ENCODE data around the gene GGT6. TPM values are rescaled to one million over a fixed set of nuclear protein-coding genes. Genes with fewer than 3 reads are reported as not detected.

The GGT6 gene
- total and polyA plus RNA-seq, 2 of the 13 experiments (the other 11 are each of a cell fraction or from before 2014, with no cell fraction given) = 0.16 to 0.80 TPM

- TF ChIP-seq SNAPC4 (CRISPR knock-in tag; IDR thresholded peaks at IDR 0.05) = no peak
- TF ChIP-seq ZNF431 (CRISPR knock-in tag; IDR thresholded peaks at IDR 0.05; ENCODE audit: borderline replicate concordance, low read depth) = no peak
- TF ChIP-seq ZNF18 (CRISPR knock-in tag; IDR thresholded peaks at IDR 0.05; ENCODE audit: insufficient replicate concordance) = no peak
- no peak for TF ChIP-seq HNRNPLL (IDR thresholded peaks at IDR 0.05; ENCODE audit: low read depth, low read length, poor library complexity, severe bottlenecking)
- no peak for TF ChIP-seq ATF3 (CRISPR knock-in tag; IDR thresholded peaks at IDR 0.05)
- TF ChIP-seq GATAD2A (CRISPR knock-in tag; IDR thresholded peaks at IDR 0.05) = peak; percentile 39; the same call in 1 of the 2 replicates
- TF ChIP-seq ZNF839 (CRISPR knock-in tag; IDR thresholded peaks at IDR 0.05; ENCODE audit: borderline replicate concordance) = no peak
- peak; percentile 86 for TF ChIP-seq STAG1 (CRISPR knock-in tag; IDR thresholded peaks at IDR 0.05)
- TF ChIP-seq GMEB2 (CRISPR knock-in tag; IDR thresholded peaks at IDR 0.05; ENCODE audit: low read depth) = no peak
- TF ChIP-seq ARID4A (CRISPR knock-in tag; IDR thresholded peaks at IDR 0.05; ENCODE audit: borderline replicate concordance) = no peak
- TF ChIP-seq FOXO4 (CRISPR knock-in tag; conservative IDR thresholded peaks at IDR 0.05) = no peak
- TF ChIP-seq DNMT3B (CRISPR knock-in tag; conservative IDR thresholded peaks at IDR 0.05) = no peak
- TF ChIP-seq MTERF4 (CRISPR knock-in tag; IDR thresholded peaks at IDR 0.05) = no peak
Observed at GRCh38 chr17:4566785-4567184, 6.4 kb upstream of the GGT6 start (continued).
